ENCODE results near the gene BRD1.
"Not testable (repeated sequence)": the region's sequence is repeated elsewhere in the genome, so short reads cannot be mapped to it uniquely, and the experiment has no call there.

BRD1 gene

DNA sequence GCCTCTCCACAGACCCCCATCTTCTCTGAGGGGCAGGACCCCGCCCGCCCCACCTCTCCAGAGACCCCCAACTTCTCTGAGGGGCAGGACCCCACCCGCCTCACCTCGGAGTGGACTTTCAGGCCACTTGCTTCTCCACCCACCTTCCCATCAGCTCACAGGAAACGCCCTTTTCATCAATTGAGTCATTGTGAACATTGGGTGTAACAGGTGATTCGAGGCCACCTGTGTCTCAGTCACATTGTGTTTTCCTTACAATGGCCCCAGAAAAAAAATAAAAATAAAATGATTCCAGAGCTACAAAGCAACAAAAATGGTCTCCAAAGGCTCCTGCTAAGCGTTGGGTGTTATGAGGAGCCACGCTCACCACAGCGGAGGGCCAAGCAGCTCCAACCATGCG lies 36.0 kb downstream of the BRD1 start:
- DNase-seq, result no peak
- intact Hi-C loops (cut with DNase I), result no loop called here

DNA sequence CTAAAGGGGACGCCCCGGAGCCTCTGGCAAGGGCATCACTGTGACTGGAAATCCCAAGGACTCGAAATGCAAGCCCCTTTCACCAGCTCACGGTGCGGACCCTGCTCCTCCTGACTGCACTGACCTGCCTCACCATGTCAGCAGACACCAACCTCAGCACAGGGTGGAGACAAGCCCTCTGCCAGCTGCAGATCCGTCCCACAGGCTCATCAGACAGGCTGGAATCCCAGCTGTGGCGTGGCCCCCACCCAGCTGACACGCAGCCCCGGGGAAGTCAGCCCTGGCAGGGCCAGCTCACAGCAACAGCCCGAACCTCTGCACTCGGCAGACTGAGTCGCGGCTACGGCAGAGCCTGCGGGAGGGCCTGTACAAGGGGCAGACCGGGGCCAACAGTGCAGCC lies 36.8 kb downstream of the BRD1 start:
- DNase-seq, result no peak
- intact Hi-C loops (cut with DNase I), result no loop called here

DNA sequence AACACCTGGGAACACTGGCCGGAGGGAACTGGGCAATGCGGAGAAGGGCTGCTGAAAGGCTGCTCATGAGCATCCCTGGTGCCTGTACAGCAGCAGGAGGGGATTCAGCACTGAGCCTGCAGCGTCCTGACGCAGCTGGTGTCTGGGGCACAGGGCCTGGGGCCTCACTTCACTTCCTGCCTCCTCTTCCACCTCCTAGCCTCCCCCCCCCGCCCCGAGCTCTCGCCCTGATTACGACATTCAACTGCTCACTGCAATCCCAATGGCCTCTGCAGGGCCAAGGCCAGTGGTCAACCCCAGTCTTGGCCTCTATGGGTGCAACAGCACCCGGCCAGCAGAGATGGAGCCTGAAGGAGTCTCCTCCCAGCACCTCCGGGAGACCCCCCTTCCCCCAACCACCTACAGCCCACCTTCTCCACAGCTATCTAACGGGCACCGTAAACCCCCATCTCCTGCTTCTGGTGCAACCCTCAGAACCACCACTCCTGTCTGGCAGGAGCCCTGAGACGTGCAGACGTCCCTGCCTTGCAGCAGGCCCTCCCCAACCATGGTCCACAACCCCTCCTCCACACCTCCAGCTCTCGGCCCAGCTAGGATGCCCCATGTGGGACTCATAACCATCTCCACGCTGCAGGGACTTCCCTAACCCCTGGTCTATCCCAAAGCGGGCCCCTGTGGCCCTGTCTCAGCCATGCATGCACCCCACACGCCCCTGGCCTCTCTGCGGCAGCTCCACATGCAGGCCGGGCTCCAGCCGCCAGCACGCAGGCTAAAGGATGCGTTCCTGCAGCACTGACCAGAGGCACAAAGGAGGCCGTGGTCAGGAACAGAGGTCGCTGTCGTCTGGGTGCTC lies 38.2 kb downstream of the BRD1 start:
- DNase-seq, result no peak
- intact Hi-C loops (cut with DNase I), result no loop called here

DNA sequence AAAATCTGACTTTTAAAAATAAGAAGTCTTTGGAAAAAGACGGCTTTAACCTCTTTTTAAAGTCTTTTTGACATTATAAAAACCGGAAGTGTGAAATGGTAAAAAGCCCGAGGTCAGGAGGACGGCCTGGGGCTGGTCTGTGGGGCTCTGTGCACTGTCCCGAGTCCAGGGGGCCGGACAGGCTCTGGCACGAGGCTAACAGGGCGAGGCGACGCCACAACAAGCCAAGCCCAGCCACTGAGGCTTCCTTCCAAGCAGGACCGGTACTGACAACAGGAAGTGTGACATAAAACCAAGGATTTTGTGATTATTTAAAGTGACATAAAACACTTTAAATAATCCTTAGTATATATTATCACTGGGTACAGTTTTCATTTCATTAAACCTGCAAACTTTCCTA lies 39.2 kb downstream of the BRD1 start:
- DNase-seq, result no peak
- intact Hi-C loops (cut with DNase I), result no loop called here

DNA sequence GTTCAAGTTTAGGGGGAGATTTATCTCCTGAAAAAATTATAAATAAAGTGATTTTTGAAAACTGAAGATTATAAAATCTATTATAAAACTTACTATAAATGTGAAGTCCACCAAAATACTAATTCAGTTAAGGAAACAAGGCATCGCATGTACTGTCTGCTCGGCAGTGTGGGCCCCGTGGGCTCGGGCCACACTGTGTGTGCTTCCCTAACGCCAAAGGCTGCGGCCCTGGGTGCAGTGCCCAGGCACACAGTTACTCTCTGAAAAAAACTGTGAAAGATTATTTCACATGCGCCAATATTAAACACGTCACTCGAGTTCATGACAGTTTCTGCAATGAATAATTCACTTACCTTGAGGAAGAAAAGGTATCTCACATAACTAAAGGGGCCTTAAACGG lies 39.8 kb downstream of the BRD1 start:
- DNase-seq, result no peak
- intact Hi-C loops (cut with DNase I), result no loop called here

DNA sequence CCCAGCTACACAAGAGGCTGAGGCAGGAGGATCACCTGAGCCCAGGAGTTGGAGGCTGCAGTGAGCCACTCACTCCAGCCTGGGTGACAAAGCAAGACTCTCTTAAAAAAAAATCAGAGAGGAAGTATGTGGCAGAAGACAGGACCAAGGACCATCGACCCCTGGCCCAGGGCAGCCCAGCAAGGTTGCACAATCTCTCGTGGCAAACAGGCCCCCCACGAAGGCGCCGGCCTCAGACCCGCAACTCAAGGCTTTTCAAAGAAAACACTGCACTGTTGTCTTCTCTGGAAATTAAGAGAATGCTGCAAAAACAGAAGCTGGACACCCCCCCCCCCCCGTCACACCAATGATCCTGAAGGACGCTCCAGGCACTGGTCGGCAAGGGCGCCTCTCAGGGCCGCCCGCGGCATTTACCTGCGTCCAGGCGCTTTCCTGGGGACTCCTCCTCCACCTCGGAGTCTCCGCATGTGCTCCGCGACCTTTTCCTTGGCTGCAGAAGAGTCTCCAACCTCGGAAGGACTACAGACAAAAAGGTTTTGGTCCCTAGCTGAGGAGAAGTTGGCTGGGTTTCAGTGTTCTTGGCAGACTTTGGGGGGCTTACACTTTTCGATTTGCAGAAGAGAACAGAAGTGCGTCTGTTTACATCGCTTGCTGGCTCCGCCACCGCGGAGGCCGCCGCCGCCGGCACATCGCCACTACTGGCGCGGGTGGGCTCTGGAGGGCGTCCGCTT lies 40.5 kb downstream of the BRD1 start:
- DNase-seq, result peak in 3 of 42 donors; percentile 27 to 45 (median 42)
- intact Hi-C loops (cut with DNase I), result no loop called here

DNA sequence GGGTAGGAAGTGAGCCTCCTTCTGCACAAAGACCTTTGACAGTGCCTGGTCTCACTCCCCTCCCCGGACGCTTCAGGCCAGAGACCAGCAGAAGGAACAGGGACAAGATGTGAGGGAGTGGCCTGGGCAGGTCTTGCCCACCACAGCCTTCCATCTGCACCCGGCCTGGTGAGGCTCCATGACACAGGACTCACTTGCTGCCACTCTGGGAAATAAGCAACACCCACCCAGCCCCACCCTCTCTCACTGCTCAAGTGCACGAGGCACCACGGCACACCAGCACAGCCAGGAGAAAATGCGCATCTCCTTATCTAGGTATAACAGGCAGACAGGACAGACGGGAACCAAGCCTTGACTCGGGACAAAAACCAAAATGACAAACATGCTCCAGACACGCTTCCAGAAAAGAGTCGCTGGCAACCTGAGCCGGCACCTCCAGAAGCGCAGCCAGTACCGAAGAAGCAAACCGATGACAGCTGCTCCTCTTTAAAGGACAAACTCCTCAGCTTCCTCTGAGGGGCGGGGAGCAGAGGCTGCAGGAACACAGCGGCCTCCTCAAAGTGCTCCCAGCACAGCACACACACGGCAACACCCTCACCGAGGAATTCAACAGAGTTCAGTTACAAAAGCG lies 41.7 kb downstream of the BRD1 start:
- intact Hi-C loops (cut with DNase I), result no loop called here
- peak in 39 of 42 donors; percentile 20 to 90 (median 69) for DNase-seq

DNA sequence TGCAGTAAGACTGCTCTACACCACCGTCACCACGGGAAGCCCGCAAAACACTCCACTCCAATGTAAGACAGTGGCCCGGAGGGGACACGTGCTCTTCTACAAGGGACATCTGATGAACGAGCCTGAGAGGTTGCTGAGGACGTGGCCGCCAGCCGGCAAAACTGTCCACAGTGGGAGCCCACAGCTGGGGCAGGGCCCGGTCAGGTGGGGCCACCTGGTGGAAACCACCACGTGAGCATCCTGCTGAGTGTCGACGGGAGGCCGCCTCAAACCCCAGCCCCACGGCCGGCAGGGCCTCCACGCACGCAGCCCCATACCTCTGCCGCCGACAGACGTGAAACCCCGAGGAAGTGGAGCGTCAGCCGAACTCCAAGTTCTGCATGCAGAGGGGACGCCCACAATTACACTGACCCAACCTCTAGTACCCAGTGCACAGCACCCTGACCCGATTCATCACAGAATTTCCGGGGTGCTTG lies 42.6 kb downstream of the BRD1 start:
- DNase-seq, result no peak
- intact Hi-C loops (cut with DNase I), result no loop called here

DNA sequence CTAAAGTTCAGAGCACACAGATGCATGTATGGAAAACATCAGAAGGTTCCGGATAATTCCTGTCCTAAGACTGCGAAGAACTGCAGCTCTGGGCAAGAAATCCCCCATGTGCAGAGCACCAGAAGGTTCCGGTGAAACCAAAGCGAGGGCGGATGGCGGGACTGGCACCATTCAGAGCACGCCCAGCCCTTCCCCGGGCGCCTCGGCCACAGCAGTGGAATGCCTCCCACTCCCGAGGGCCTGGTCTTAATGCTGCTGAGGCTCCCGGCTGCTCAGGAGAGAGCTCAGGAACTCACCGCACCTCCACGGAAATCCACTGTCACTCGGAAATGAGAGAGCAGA lies 43.1 kb downstream of the BRD1 start:
- no peak for DNase-seq
- intact Hi-C loops (cut with DNase I), result no loop called here

DNA sequence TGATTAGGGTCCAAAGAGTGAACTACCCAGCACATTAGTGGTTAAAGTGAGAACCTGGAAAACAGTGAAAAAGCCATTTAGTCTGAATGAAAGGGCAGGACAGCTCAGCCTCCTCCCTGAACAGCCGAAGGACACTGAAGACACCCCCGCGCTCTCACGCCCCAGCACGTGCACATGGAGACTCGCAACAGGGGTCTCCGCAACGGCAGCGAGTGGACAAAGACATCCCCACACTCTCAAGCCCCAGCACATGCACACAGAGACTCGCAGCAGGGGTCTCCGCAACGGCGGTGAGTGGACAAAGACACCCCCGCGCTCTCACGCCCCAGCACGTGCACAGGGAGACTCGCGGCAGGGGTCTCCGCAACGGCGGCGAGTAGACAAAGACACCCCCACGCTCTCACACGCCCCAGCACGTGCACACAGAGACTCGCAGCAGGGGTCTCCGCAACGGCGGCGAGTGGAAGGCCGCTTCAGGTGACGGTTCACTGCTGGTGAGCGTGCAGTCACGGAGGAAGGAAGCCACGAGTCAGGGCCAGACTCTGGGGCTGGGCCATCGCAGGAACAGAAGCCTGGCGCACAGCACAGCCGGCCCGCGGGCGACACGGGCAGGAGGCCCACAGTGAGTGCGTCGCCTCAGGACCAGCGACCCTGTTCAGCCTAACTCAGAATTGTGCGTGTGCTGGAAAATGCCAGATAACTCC lies 43.6 kb downstream of the BRD1 start:
- intact Hi-C loops (cut with DNase I), result no loop called here
- peak in 1 of 42 donors; percentile 5 for DNase-seq

DNA sequence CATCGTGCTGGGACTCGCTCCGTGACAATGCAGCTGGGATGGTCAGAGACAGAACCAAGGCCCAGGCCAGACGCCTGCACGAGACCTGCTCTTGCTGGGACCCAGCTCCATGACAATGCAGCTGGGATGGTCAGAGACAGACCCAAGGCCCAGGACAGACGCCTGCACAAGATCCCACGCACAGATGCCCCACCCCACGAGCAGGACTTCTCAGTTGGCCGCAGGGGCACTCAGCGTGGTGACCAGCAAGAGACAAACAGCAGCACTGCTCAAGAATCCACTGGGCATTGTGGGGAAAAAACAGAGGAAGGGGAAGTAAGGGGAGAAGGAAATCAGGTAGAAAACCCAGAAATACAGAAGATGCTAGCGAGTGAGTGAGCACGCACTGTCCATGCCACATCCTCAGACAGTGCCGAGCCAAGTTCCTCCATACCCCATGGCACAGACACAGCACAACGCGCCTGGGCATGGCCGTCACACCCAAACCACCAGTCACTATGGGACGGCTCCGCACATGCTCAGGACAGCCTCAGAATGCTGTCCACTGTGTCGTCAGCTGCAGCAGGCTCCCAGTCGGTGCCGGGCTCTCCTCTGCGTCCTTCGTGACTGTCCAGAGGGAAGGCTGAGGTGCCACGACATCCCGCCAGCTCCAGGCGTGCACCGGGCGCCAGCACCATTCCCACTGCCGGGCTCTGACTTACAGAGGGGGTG lies 44.5 kb downstream of the BRD1 start:
- peak in 1 of 42 donors; percentile 5 for DNase-seq
- intact Hi-C loops (cut with DNase I), result no loop called here

DNA sequence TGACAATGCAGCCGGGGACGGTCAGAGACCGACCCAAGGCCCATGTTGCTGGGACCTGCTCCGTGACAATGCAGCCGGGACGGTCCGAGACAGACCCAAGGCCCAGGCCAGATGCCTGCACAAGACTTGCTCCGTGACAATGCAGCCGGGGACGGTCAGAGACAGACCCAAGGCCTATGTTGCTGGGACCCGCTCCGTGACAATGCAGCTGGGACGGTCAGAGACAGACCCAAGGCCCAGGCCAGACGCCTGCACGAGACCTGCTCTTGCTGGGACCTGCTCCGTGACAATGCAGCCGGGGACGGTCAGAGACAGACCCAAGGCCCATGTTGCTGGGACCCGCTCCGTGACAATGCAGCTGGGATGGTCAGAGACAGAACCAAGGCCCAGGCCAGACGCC lies 45.8 kb downstream of the BRD1 start:
- intact Hi-C loops (cut with DNase I), result not testable (repeated sequence)
- peak in 1 of 42 donors; percentile 4 for DNase-seq

DNA sequence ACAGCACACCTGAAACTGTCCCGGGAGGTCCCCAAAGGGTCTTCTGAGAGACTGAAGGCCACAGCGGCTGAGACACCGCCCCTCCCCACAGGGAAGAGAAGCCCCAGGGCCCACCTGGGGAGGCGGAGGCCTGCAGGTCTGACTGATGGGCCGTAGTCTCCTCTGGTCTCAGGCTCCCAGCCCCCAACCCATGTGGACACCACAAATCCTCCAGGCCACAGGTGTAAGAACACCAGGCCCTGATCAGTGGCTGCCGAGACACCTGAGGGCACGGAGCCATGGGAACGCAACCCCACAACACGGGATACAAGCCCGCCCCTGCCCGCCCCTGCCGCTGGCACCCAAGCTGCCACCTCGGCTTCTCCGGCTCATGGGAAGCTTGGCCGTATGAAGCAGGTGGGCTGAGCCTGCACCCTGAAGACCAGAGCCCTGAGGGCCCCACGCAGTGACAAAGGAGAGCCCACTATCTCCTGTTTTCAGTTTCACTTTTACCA lies 46.3 kb downstream of the BRD1 start:
- peak in 1 of 42 donors; percentile 3 for DNase-seq
- intact Hi-C loops (cut with DNase I), result no loop called here

DNA sequence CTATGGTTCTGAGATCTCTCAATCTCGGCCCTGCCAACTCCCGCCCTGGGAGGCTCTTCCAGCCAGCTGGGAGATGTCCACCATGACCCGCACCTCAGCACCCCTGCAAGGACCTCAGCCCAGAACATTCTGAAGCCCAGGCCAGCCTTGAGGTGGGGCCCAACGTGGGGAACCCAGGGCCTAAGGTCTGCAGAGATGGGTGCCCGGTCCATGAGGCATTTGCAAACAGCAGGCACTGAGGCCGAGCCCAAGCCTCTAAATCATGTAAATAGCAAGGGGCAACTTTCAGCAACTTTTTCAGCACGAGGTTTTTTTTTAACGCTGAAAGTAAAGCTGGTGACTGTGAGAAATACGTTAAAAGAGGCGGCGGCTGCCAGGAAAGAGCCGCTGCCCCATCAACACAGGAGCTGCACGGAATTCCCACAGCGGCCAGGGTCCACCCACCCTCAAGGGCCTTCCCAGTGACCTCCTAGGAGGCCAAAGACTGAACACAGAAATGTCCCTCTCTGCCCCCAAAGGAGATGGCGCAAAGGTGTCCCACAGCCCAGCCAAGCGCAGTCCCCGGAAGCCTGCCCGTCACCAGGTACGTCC lies 46.9 kb downstream of the BRD1 start:
- no peak for DNase-seq
- intact Hi-C loops (cut with DNase I), result no loop called here

DNA sequence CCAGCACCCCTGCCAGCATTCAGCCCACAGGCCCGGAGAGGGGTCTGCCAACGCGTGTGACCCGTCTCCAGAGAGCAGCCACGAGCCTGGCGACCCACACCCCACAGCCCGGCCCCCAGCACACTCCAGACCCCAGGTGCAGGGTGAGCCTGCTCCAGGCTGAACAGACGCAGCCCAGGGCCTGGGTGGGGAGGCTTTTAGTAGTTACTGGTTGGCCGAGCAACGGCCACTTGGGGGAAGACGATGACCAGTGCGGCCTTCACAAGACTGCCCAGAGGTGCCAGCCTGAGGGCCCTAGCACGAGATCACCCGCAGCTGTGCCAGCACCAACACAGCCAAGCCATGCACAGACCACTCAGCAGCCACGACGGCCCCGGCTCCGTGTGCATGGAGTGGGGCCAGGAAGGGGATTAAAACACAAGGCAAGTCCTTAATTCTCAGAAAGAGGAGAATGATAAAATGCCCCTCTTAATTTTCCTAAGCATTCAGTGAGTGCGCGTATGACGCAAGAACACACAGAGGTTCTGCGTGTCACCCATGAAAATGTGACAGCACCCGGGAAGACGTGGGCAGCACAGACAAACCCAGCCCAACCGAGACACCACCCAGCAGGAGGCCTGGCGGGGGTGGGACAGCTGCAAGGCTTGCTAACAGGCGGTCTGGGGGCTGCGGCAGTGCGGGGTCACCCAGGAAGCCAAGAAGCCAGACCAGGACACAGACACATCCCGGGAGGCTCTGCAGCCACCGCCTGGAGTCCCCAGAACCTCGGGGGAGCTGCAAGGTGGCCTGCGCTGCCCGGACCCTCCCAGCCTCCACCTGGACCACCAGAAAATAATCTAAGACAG lies 47.6 kb downstream of the BRD1 start:
- DNase-seq, result peak; percentile 35 to 95 (median 77)
- intact Hi-C loops (cut with DNase I), result no loop called here

DNA sequence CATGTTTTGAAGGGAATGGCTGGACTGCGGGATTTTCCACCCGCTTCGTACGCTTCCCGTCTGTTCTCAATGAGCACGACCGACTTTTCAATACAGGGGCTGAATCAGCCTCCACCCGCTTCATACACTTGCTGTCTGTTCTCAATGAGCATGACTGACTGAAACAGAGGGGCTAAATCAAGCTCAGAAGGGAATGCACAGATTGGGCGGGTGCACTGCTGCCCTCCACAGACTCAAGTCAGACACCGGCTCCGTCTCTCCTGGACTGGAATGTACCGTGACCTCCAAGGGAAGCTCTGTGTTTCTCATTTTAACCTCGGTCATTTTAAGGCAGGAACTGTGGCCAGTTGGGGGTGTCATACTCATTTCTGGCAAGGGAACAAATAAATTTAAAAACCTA lies 48.5 kb downstream of the BRD1 start:
- DNase-seq, result peak in 1 of 42 donors; percentile 6
- intact Hi-C loops (cut with DNase I), result no loop called here

DNA sequence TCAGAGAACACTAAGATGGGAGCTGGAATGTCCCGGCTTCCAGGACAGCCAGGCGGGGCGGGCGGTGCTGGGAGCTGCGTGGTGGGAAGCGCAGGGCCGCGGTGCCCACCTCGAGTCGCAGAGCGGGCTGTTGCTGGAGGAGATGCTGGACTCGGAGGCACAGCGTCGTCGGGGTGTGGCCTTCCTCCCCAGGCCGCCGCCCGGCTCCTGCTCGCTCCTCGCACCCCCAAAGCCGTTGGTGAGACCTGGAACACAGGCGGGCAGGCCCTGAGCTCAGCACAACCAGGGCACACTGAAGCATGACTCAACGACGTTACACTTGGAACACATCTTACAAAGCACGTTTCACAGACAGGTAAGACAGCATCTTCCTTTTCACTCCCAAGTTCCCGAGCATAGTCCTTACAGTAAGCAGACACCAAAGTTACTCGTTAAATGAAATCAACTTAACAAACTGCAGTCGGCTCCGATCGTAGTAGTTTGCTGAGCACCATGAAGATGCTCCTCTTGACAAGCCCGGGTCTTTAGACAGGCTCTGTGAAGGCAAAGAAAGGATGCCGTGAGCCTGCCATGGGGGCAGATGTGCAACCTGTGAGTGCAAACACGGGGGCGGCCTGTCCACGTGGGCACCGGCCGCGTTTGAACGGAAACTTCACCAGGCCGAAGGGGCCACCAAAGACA lies 50.0 kb downstream of the BRD1 start:
- intact Hi-C loops (cut with DNase I), result no loop called here
- peak in 3 of 42 donors; percentile 8 to 34 (median 28) for DNase-seq

All from head of caudate nucleus (tissue), 42 donors.